MV-4-11 (cell line): Measurements from ENCODE around the gene RPL18A.
"Not testable (repeated sequence)": the region's sequence is repeated elsewhere in the genome, so short reads cannot be mapped to it uniquely, and the experiment has no call there.

Source experiments
- DNase-seq: peaks from one replicate; lab custom pipeline; 2025; lab: John Stamatoyannopoulos, UW

RPL18A gene

GRCh38 chr19:17866964-17867486 is 7.3 kb downstream of the RPL18A start:
- DNase-seq: no peak

- DNase-seq: no peak
These were observed 9.0 kb downstream of the RPL18A start for GRCh38 chr19:17868669-17869068.

DNA sequence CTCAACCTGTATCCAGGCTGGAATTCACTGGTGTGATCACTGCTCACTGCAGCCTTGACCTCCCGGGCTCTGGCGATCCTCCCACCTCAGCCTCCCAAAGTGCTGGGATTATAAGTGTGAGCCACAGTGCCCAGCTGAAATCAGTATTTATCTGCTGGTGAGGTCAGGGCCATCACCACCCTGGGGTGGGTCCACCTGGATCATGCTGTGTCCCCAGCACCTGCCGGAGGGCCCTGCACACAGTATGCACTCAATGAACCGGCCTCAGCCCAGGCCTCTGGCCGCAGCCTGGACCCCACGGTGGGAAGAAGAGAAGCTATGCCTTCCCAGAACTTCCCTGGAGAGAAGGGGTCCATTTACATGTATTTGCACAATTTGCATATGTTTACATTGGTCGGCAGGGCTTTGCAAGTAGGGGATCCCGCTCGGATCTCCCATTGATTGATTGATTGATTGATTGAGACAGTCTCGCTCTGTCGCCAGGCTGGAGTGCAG is 9.5 kb downstream of the RPL18A start:
- DNase-seq: no peak

DNA sequence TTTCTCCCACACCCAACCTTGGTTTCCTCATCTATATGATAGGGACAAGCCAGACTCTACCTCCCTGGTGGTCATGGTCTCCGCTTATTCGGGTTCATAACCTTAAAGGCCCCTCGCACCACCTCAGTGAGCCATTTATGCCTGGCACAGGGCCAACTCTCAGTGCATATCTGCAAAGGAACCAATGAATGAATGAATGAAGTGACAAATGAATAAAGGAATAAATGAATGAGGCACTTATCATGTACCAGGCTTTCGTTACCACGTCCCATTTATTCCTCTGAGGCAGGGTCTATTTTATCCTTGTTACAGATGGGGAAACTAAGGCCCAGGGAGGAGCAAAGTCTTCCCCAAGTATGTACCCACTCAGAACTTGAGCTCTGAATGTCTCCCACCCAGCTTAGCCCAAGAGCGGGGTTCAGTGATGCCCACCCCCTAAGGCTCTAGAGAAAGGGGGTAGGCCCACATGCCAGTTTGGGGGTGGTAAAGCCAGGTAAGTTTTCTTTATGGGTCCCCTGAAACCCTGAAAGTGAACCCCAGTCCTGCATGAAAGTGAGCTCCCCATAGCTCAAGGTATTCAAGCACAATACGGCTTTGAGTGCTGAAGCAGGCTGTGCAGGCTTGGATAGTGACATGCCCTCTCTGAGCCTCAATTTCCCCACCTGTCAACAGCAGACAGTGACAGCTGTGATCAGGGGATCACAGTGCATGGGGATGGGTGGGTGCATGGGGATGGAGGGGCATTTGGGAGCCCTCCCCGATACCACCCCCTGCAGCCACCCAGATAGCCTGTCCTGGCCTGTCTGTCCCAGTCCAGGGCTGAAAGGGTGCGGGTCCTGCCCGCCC is 11.5 kb downstream of the RPL18A start:
- DNase-seq: no peak

DNA sequence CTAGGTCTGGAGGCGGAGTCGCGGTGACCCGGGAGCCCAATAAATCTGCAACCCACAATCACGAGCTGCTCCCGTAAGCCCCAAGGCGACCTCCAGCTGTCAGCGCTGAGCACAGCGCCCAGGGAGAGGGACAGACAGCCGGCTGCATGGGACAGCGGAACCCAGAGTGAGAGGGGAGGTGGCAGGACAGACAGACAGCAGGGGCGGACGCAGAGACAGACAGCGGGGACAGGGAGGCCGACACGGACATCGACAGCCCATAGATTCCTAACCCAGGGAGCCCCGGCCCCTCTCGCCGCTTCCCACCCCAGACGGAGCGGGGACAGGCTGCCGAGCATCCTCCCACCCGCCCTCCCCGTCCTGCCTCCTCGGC is 12.2 kb downstream of the RPL18A start, which contains the start of gene SLC5A5:
SLC5A5 (plus strand) TSS at position 68 of the 373 bp plus-strand sequence. CDS start 375 bp downstream, outside the sequence.
- peak; percentile 28 for DNase-seq

- DNase-seq: no peak
These were observed 12.7 kb downstream of the RPL18A start for GRCh38 chr19:17872251-17873001.

GRCh38 chr19:17873786-17874757 is 14.4 kb downstream of the RPL18A start:
- DNase-seq: peak; percentile 34

DNA sequence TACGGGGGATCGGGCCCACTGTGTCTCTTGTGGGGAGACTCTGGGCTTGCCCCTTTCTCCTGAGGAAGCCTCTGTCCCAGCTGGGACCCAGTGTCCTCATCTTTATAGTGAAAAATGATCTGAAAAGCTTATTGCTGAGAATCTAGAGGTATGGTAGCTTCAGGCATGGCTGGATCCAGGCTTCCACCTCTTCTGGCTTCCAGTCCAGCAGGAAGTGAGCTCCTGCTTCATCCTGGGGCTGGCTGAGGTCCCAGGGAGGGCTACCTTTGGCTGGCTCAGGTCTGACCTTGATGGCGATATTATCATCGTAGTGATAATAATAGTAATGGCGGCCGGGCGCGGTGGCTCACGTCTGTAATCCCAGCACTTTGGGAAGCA is 15.0 kb downstream of the RPL18A start:
- no peak for DNase-seq

DNA sequence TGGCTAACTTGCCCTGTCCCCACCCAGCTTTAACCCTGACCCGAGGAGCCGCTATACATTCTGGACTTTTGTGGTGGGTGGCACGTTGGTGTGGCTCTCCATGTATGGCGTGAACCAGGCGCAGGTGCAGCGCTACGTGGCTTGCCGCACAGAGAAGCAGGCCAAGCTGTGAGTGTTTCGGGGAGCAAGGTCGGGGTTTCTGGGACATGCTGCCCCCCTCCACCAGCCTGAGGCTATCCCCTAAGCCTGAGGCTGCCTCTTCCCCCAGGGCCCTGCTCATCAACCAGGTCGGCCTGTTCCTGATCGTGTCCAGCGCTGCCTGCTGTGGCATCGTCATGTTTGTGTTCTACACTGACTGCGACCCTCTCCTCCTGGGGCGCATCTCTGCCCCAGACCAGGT is 18.0 kb downstream of the RPL18A start:
- DNase-seq: no peak

GRCh38 chr19:17879466-17879865 is 19.8 kb downstream of the RPL18A start:
- no peak for DNase-seq

DNA sequence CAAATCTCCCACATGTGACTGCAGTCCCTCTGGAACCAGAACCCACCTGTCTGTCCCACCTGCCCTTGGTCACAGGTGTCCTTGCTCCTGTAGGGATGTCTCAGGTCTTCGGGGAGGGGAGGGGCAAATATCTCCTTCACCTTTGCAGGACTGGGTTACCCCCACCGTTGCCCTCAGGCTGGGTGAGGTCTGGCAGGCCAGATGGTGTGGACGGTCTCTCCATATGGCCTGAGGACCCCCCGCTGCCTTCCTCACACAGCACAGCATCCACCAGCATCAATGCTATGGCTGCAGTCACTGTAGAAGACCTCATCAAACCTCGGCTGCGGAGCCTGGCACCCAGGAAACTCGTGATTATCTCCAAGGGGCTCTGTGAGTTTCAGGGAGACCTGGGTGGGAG is 22.0 kb downstream of the RPL18A start:
- DNase-seq: no peak

DNA sequence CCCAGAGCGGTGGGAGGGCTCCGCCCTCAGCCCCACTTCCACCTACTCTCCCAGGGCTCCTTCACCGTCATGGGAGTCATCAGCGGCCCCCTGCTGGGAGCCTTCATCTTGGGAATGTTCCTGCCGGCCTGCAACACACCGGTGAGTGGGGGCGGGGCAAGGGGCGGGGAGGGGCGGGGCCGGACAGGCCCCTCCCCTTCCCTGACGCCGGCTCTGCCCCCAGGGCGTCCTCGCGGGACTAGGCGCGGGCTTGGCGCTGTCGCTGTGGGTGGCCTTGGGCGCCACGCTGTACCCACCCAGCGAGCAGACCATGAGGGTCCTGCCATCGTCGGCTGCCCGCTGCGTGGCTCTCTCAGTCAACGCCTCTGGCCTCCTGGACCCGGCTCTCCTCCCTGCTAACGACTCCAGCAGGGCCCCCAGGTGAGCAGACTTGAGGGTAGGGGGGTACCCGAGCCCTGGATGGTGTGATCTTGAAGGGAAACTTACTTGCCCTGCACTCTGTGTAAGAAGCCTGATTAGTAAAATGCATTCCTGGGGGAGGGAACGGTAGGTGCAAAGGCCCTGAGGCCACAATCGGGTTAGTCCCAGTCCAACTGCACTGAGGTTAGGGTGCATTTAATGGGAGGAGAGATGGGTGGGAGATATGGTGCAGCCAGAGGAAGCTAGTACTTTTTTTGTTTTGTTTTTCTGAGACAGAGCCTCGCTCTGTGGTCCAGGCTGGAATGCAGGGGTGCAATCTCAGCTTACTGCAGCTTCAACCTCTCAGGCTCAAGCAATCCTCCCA is 24.1 kb downstream of the RPL18A start:
- DNase-seq: no peak

DNA sequence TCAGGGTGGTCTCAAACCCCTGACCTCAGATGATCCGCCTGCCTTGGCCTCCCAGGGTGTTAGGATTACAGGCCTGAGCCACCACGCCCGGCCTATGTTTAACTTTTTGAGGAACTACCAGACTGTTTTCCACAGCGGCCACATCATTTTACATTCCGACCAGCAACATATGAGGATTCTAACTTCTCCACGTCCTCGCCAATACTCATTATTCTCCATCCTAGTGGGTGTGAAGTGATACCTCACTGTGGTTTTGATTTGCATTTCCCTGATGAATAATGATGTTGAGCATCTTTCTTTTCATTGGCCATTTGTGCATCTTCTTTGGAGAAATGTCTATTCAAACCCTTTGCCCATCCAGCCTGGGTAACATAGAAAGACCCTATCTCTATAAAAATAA is 26.8 kb downstream of the RPL18A start:
- DNase-seq: peak; percentile 50

DNA sequence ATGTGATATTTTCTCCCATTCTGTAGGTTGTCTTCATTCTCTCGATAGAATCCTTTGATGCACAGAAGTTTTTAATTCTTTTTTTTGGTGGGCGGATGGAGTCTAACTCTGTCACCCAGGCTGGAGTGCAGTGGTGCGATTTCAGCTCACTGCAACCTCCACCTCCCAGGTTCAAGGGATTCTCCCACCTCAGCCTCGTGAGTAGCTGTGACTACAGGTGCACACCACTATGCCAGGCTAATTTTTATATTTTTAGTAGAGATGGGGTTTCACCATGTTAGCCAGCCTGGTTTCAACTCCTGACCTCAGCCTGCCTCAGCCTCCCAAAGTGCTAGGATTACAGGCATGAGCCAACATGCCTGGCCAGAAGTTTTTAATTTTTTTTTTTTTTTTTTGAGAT is 27.5 kb downstream of the RPL18A start:
- not testable (repeated sequence) for DNase-seq

GRCh38 chr19:17888260-17888659 is 28.6 kb downstream of the RPL18A start:
- DNase-seq: no peak

DNA sequence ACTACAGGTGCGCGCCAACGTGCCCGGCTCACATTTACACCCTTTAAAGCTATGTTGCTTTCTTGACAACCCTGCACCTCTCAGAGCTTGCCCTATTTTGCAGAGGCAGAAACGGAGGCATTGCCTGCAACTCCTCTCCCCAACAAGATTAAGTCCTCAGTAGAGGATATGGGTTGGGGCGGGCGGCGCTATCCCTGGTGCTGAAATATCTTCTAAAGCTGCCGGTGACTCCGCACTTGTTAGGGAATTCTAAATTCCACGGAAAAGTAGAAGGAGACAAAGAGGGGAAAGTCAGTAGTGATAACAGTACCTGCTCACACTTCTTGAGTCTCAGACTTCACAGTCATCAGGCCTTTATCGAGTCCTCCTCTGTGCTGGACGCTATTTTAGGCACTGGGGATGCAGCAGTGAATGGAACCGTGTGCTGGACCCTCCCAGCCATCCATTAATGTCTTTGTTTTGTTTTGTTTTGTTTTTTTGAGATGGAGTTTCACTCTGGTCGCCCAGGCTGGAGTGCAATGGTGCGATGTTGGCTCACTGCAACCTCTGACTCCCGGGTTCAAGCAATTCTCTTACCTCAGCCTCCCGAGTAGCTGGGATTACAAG is 30.0 kb downstream of the RPL18A start:
- peak; percentile 31 for DNase-seq

DNA sequence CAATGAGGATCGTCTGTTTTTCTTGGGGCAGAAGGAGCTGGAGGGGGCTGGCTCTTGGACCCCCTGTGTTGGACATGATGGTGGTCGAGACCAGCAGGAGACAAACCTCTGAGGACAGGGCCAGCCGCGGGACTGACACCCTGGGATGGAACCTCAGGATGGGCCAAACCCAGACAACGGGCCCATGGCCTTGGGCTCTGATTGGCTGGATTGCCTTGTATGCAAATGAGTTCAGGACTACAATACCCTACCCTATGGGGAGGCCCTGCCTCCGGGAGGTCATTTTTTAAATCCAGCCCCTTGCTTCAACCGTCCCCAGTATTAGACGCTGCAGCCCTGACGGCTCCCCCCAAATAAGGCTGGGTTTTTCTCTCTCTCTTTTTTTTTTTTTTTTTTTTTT is 34.1 kb downstream of the RPL18A start:
- no peak for DNase-seq

DNA sequence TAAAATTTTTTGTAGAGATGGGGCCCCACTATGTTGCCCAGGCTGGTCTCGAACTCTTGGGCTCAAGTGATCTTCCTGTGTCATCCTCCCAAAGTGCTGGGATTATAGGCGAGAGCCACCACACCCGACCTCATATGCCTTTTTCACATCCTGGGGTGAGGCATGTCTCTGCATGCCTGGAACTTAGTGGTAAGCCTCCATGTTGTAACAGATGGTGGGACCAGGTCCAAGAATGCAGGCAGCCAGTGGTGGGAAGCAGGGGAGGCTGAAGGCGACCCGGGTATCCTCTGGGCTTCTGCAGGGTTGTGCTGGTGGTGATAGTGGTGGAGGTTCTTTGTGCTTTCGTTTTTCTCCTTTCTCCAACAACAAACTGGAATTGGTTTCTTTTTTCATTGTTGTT is 43.0 kb downstream of the RPL18A start:
- DNase-seq: peak; percentile 30

- DNase-seq: no peak
These were observed 48.5 kb downstream of the RPL18A start for GRCh38 chr19:17908244-17908643.

- DNase-seq: no peak
These were observed 49.5 kb downstream of the RPL18A start for GRCh38 chr19:17909003-17909732.
